K562 (cell line): ENCODE measurements around the gene MAB21L3. TPM values are rescaled to one million over a fixed set of nuclear protein-coding genes. Genes with fewer than 3 reads are reported as not detected.

Experiments
- ATF2 ChIP-seq: sonication (generic); formaldehyde crosslinking; IDR thresholded peaks from 2 replicates; pipeline ENCODE4 v1.8.1; 2022; ENCODE audit warnings: missing genetic modification reagents
- ATF4 ChIP-seq: fragments of 450-650 bp; formaldehyde crosslinking; IDR thresholded peaks from 2 replicates; pipeline ENCODE4 v1.4.0; 2022; ENCODE audit warnings: mild to moderate bottlenecking, moderate library complexity
- CREB1 ChIP-seq, 2 experiments: sonication (generic) in 1 of 2; formaldehyde crosslinking in 1 of 2; IDR thresholded peaks; 2 replicates each; pipeline versions ENCODE4 v1.6.1 to v1.8.0; 2012 to 2022; ENCODE audit warnings: inconsistent platforms in 1 of 2, mild to moderate bottlenecking in 1 of 2, missing genetic modification reagents in 1 of 2, moderate library complexity in 1 of 2
- EHMT2 ChIP-seq: fragments of 450-650 bp; IDR thresholded peaks from 2 replicates; pipeline ENCODE4 v1.6.1; 2018; ENCODE audit warnings: antibody characterized with exemption
- GABPA ChIP-seq: fragments of 200-800 bp; sonication (Bioruptor generic); conservative IDR thresholded peaks from 2 replicates; pipeline ENCODE4 v1.6.1; 2016; ENCODE audit warnings: low read depth, missing genetic modification characterization, missing compliant biosample characterization
- HMGN3 ChIP-seq: IDR thresholded peaks from 2 replicates; pipeline ENCODE4 v1.6.1; 2011; ENCODE audit warnings: borderline replicate concordance, low read depth, mild to moderate bottlenecking, mixed read lengths, low read length; ENCODE audit not compliant: insufficient read length; ENCODE audit errors: extremely low read depth
- MNT ChIP-seq, 2 experiments: fragments of 450-650 bp; conservative IDR thresholded peaks; 2 replicates each; pipeline ENCODE4 v1.6.1; 2017; ENCODE audit warnings: mild to moderate bottlenecking in 2 of 2, moderate library complexity in 2 of 2
- NFYB ChIP-seq: IDR thresholded peaks from 2 replicates; pipeline ENCODE4 v1.6.1; 2011; ENCODE audit warnings: mild to moderate bottlenecking, moderate library complexity; ENCODE audit not compliant: insufficient read length; ENCODE audit errors: extremely low read depth
- RBM22 ChIP-seq: fragments of 200-400 bp; formaldehyde crosslinking; IDR thresholded peaks from 2 replicates; pipeline ENCODE4 v1.6.1; 2018; ENCODE audit warnings: low read length, low read depth; ENCODE audit not compliant: poor library complexity, severe bottlenecking
- STAG1 ChIP-seq: sonication (generic); formaldehyde crosslinking; IDR thresholded peaks from 2 replicates; pipeline ENCODE4 v1.5.0; 2020; ENCODE audit warnings: missing genetic modification reagents, borderline replicate concordance
- ZKSCAN3 ChIP-seq: fragments of 250-450 bp; sonication (Bioruptor Pico); IDR thresholded peaks from 2 replicates; pipeline ENCODE4 v1.4.0; 2020
- ZSCAN29 ChIP-seq: fragments of 450-650 bp; IDR thresholded peaks from 2 replicates; pipeline ENCODE4 v1.6.1; 2017
- polyA plus RNA-seq, 8 experiments: library from polyadenylated mRNA; depleted of rRNA in 4 of 8; stranded (reverse) in 5 of 8; unstranded in 3 of 8; fragments of >200 nt; fragmentation: Nextera tagmentation in 2 of 8; fragmentation: Illumina TruSeq in 1 of 8; extraction: Ambion mirVana in 2 of 8; extraction: Trizol in 1 of 8; gene quantifications; 2 replicates each; pipeline versions ENCODE4 v1.2.1 to v1.2.3, GENCODE V29; 2011 to 2014; ENCODE audit warnings: inconsistent platforms in 1 of 8, missing spikeins in 1 of 8
- total RNA-seq, 7 experiments: library from RNA; depleted of rRNA in 6 of 7; stranded (reverse); fragments of >200 nt in 6 of 7; fragmentation: Illumina TruSeq in 2 of 7; extraction: Trizol in 2 of 7; gene quantifications; 2 replicates each; pipeline versions ENCODE4 v1.2.1 to v1.2.3, GENCODE V29; 2011 to 2021; ENCODE audit warnings: low replicate concordance in 1 of 7
- TF ChIP-seq, protein P1 (sequence below), 2 experiments: fragments of 450-650 bp in 1 of 2; sonication (generic) in 1 of 2; formaldehyde crosslinking in 1 of 2; IDR thresholded peaks; 2 replicates each; pipeline versions ENCODE4 v1.7.1 to v1.9.0; 2016 to 2022; ENCODE audit warnings: inconsistent platforms in 1 of 2, mild to moderate bottlenecking in 1 of 2, missing genetic modification reagents in 1 of 2

MAB21L3 gene
- total and polyA plus RNA-seq, 9 of the 15 experiments (the other 6 are each of a cell fraction or from before 2014, with no cell fraction given) = not detected

DNA sequence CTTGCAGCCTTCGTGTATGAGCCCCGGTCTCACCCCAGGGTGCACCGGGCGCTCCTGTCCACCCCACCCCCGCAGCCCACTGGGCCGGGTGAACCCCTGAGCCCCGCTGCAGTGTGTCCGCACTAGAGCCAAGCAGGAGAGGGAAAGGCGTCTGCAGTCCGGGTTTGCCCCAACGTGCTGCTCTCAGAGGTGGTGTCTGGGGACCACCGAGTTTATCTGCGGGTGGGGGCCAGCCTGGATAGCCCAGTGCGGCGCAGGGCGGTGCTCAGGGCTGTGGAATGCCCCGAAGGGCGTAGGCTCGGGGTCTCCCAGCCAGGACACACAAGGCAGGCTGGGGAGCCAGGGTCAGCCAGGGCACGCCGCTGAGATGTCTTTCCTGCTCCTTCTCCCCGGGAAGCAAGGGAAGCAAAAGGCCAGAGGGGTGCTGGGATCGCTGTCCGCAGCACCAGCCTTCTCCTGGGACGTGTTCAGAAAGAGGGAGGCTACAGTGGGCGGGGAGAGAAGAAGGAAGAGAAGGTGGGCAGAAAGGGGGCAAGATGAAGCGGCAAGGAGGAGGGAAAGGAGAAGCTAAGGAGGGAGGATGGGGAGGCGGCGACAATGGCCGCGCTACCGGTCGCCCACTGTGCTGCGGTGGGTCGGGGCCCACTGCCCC lies 56.6 kb downstream of the MAB21L3 start (continued):
- TF ChIP-seq MNT (conservative IDR thresholded peaks at IDR 0.05) = 0 out of 4 replicates have a peak, but pooled peaks of 1 of the 2 experiments have one; percentile 7
- TF ChIP-seq, protein P1, sequence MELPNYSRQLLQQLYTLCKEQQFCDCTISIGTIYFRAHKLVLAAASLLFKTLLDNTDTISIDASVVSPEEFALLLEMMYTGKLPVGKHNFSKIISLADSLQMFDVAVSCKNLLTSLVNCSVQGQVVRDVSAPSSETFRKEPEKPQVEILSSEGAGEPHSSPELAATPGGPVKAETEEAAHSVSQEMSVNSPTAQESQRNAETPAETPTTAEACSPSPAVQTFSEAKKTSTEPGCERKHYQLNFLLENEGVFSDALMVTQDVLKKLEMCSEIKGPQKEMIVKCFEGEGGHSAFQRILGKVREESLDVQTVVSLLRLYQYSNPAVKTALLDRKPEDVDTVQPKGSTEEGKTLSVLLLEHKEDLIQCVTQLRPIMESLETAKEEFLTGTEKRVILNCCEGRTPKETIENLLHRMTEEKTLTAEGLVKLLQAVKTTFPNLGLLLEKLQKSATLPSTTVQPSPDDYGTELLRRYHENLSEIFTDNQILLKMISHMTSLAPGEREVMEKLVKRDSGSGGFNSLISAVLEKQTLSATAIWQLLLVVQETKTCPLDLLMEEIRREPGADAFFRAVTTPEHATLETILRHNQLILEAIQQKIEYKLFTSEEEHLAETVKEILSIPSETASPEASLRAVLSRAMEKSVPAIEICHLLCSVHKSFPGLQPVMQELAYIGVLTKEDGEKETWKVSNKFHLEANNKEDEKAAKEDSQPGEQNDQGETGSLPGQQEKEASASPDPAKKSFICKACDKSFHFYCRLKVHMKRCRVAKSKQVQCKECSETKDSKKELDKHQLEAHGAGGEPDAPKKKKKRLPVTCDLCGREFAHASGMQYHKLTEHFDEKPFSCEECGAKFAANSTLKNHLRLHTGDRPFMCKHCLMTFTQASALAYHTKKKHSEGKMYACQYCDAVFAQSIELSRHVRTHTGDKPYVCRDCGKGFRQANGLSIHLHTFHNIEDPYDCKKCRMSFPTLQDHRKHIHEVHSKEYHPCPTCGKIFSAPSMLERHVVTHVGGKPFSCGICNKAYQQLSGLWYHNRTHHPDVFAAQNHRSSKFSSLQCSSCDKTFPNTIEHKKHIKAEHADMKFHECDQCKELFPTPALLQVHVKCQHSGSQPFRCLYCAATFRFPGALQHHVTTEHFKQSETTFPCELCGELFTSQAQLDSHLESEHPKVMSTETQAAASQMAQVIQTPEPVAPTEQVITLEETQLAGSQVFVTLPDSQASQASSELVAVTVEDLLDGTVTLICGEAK (IDR thresholded peaks at IDR 0.05) = peak; percentile 38; the same call in 1 of the 2 replicates
- TF ChIP-seq, protein P1 (CRISPR knock-in tag; IDR thresholded peaks at IDR 0.05) = no peak
- no peak for TF ChIP-seq NFYB
- no peak for TF ChIP-seq GABPA (tag)
- TF ChIP-seq ZSCAN29 = no peak
- no peak for TF ChIP-seq STAG1 (CRISPR knock-in tag)
- no peak for TF ChIP-seq CREB1 (IDR thresholded peaks at IDR 0.05)
- TF ChIP-seq CREB1 (CRISPR knock-in tag; IDR thresholded peaks at IDR 0.05) = 0 out of 2 replicates have a peak, but pooled peaks have one; percentile 11
- TF ChIP-seq EHMT2 = no peak
- no peak for TF ChIP-seq ZKSCAN3 (CRISPR knock-in tag)
- TF ChIP-seq ATF2 (CRISPR knock-in tag) = no peak
- TF ChIP-seq RBM22 = no peak
- no peak for TF ChIP-seq HMGN3
- no peak for TF ChIP-seq ATF4
